HT1080 (cell line): Measurements from ENCODE around the gene HVCN1. TPM values are rescaled to one million over a fixed set of nuclear protein-coding genes. Genes with fewer than 3 reads are reported as not detected.
A peak's percentile ranks its signal among the peaks of the same experiment; 100 is the strongest.

Source experiments
- DNase-seq: peaks from one replicate; pipeline ENCODE4 v3.0.0-alpha.2; 2015; ENCODE audit warnings: low read depth
- total RNA-seq: library from RNA; depleted of rRNA; stranded (reverse); fragments of >200 nt; shearing (Covaris generic); gene quantifications from 2 replicates; pipeline ENCODE4 v1.2.3, GENCODE V29; 2014

HVCN1 gene
- total RNA-seq, 1 experiment from 2014 or later: 0.06 TPM

DNA sequence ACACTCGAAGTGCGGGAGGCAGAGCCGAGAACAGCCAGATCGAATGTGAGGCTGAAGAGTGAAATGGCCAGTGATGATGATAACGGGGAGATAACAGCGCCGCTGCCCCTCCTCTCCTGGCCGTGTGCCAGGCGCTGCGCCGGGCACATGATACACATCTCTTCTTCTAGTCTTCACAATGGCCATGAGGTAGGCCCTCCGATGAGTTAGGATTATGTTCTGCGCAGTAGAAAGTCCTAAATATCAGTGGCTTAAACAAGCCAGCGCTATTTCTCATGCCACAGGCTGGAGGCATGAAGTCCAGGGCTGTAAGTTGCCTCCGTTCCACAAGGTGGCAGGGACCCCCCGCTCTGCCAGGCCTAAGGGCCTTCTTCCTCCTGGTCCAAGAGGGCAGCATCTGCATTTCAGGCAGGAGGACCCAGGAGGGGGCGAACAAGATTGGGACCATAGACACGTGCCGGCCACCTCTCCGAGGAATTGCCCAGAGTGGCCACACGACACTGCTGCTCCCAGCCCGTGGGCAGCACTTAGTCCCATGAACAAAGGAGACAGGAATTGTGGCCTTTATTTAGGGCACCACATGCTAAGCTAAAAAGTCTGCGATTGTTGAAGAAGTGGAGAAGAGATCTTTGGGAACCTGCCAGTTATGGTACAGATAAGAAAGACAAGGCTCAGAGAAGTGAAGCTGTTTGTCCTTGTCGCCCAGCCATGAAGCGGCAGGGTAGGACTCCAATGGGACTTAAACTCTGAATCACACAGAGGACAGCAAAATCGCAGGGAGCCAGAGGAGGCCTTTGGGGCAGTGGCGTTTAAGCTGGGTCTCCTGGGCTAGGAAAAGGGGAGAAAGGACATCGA, 10.9 kb upstream of the HVCN1 start:
- no peak for DNase-seq

DNA sequence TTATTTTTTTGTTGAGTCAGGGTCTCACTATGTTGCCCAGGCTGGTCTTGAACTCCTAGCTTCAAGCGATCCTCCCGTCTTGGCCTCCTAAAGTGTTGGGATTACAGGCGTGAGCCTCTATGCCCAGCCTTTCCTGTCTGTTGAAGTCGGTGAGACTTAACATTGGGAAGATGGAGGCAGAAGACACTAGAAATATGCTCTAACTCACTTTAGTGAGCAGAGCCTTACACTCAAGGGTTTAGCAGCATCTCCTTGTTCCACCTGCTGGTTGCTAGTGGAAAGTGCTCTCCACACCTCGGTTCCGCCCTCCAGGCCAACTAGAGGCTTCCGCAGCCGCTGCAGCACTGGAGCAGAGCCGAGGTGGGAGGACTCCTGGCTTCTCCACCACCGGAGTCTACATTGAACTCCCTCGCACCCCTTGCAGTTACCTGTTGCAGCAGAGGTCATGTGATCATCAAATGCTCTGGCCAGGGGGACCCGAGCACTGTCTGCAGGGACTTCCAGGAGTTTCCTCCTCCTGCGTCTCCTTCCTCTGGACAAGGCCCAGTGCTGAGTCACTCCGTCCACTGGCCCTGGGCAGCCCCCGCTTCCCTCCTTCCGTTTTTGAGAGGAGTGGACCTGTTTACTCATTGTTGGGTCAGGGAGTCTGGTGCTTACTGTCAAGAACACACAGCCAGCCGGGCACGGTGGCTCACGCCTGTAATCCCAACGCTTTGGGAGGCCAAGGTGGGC, 9.4 kb upstream of the HVCN1 start:
- DNase-seq: peak; percentile 85

DNA sequence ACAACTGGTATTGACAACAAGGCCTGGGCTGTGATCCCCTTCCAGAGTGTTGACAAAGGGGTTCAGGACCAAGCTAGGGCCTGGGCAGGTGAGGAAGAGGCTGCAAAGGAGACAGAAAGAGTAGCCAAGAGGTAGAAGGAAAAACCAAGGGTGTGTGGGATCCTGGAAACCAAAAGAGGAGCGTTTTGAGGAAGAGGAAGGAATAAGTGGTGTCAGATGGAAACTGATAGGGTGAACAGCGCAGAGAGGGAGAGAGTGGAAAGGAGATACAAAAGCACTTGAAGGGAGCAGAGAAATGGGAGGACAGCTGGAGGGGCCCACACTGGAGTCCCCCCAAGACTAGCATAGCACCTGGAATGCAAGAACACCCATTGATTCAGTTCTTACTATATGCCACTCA, 8.3 kb upstream of the HVCN1 start:
- DNase-seq: no peak

DNA sequence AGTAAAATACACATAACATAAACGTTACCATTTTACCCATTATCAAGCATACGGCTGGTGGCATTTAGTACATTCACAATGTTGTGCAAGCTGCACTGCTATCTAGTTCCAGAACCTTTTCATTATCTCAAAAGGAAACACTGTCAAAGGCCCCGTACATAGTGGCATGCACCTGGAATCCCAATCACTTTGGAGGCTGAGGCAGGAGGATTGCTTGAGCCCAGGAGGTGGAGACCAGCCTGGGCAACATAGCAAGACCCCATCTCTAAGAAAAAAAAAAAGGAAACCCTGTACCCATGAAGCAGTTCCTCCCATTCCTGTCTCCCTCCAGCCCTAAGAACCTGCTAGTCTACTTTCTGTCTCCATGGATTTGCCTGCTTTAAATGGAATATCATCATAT, 7.4 kb upstream of the HVCN1 start:
- no peak for DNase-seq

DNA sequence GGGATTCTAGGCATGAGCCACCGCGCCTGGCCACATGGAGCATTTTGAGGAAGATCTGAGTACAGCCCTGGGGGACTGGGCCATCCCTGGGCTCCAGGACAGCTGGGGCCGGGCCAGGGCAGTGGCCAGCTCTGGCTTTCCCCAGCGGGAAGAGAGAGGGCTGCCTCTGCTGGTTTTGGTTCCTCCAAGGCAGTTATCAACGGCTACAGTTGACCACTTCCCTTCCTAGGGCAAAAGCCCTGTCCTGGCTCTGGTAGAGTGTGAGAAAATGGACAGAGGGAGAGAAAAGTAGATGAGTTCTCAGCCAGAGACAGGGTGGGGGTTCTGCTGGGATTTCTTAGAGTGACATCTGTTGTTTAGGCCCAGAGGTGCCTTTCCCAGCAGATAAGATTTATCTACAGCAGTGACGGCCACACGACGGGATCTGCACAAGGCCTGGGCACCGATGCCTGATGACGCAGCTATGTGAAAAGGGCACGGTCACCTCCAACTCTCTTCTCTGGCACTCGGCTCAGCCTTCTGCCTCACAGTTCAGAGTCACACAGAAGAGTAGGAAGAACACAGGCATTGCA, 5.5 kb upstream of the HVCN1 start:
- DNase-seq: no peak

DNA sequence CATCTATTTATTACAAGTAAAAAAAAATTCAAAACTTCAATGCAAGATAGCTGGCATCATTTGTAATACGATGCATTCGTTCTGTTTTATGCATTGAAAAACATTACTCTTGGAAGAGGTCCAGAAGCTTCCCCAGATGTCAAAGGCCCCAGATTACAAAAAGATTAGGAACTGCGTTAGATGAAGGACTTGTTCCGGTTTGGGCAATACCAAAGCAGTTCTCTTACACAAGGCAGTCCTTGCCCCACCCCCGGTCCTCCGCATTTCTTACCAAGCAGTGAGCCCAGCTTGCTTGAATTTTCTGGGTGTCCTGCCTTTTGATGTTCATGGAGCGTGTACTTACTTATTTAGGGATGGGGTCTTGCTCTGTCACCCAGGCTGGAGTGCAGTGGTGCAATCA, 4.8 kb upstream of the HVCN1 start:
- no peak for DNase-seq

DNA sequence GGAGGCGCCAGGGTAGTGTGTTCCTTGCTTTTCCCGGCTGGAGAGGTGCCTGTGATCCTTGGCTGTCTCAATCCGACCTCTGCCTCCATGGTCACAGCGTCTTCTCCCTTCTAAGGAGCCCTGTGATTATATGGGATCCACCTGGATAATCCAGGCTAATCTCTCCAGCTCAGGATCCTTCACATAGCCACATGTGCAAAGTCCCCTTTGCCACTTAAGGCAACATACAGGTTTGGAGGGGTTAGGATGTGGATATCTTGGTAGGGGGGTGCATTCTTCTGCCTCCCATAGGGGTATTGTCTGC, 1.2 kb upstream of the HVCN1 start:
- no peak for DNase-seq

DNA sequence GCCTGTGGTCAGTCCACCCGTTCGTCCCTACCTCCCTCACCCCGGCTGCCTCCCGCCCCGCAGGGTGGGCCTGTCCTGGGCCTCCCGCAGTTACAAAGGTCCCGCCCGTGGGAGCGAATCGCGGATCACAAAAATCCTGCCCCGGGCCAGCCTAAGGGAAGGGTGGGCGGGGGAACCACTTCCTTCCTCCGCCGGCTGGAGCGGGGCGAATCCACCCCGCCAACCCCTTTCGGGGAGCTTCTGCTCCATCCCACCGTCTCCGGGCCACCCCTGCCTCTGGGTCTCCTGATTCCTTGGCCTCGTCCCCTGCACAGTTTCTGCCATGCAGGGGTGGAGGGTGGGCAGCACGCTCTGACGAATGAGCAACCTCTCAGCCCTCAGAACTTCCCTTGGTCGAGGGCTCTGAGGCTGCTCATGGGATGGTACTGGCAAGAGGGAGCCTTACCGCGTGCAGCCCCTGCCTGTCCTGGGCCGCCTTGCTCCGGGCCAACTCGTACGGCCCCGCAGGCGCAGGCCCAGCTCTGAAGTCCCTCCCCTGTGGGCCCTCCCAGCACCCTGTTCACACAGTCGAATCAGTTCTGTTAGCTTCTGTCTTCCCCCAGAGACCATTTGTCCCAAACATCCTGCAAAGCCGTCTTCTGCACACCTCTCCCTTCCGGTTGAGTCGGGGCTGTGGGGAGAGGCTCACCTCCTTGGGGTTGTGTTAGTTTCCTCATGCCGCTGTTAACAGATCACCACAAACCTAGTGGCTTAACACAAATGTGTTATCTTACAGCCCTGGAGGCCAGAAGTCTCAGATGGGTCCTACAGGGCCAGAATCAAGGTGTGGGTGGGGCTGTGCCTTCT, 589 bp upstream of the HVCN1 start:
- DNase-seq: no peak

DNA sequence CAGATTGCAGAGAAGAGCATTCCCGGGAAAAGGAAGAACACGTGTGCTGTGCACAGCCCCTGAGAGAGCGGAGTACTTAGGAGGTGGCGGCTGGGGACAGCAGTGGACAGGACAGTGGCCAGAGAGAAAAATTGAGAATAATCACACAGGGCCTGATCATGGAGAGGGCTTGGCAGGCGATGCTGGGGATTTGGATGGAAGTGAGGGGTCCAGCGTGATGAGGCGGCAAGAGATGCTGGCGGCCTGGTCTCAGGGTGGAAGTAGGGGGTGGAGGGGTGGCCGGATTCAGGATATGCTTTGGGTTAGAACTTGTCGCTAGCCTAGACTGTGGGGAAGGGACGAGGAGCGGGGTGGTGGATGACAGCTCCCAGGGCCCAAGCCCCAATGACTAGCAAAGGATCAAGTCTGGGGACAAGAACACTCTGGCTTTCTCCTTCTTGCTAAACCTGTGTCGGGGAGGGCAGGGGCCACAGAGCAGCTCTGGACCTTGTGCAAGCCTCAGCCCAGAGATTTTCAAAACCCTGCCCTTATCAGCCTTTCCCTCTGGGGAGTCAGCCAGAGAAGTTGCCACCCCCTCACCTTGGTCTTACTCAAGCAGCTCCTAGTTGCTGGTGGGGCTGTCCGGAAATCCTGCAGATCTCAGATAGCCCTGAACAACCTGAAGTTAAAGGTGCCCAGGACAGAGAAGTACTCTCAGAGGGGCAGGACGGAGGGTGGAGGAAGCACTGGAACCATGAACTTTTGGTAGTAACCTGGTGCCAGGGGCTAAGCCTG, 1.3 kb downstream of the HVCN1 start:
- DNase-seq: no peak

- no peak for DNase-seq
Observed at GRCh38 chr12:110686294-110686903, 2.5 kb downstream of the HVCN1 start.

GRCh38 chr12:110684312-110684836, 4.5 kb downstream of the HVCN1 start:
- no peak for DNase-seq

DNA sequence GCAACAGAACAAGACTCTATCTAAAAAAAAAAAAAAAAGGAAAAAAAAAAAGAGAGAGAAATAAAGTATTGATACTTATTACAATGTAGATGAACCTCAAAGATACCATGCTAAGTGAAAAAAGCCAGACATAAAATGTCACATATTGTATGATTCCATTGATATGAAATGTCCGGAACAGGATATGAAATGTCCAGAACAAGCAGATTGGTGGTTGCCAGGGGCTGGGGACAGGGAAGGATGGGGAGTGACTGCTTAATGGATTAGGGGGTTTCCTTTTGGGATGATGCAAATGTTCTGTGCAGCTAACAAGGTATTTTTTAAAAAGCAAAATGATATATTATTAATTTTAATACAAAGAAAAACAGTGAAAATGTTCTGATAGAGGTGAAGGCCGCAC, 5.0 kb downstream of the HVCN1 start:
- no peak for DNase-seq

GRCh38 chr12:110680032-110680431, 8.9 kb downstream of the HVCN1 start:
- no peak for DNase-seq

DNA sequence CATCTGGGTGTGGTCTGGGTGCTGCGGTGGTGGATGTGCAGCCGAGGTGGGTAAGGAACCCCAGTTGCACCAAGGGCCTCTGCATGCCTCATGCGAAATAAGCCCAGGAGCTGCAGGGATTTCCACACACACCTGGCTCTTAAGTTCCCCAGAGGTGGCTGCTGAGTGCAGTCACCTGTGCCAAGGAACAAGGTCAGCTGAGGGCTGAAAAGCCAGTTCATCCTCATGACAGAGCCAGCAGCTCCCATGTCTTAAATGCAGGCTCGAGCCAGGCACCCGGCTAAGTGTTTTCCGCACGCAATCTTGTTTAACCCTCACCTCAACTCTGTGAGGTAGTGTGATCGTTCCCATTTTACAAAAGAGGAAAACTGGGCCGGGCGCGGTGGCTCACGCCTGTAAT, 9.7 kb downstream of the HVCN1 start:
- DNase-seq: no peak

DNA sequence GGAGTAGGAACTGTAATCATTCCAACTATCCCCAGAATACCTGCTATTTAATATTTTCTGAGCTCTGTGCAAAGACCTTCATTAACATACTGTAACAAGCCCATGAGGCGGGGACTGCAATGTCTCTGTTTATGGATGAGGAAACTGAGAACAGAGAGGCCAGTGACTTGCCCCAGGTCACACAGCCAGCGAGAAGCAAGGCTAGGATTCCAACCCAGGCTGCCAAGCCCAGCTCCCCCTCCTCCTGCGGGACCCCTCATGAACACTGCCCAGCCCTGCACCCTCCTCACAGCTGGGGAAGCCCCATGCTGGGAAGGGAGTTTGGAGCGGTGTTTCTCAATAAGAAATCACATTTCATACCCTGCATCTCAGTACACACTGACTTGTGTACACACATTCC, 10.9 kb downstream of the HVCN1 start:
- DNase-seq: no peak

- DNase-seq: no peak
Observed at GRCh38 chr12:110677206-110677911, 11.6 kb downstream of the HVCN1 start.

DNA sequence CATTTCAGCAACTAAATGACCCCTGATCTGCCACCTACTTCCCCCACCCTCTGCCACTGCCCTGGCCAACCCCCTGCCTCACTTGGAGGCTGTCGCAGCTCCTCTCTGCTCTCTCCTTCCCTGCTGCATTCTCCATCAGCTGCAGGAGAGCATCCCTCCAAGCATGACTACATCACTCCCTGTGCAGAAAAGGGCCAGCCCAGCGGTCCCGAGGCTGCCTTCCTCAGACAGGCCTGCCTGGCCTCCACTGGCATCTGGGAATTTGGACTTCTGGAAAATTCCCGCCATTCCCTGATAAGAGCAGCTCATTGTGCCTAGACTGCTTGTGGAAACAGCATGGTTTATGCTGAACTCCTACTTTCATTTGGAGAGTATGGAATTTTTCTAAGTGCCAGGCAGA, 12.7 kb downstream of the HVCN1 start:
- no peak for DNase-seq

DNA sequence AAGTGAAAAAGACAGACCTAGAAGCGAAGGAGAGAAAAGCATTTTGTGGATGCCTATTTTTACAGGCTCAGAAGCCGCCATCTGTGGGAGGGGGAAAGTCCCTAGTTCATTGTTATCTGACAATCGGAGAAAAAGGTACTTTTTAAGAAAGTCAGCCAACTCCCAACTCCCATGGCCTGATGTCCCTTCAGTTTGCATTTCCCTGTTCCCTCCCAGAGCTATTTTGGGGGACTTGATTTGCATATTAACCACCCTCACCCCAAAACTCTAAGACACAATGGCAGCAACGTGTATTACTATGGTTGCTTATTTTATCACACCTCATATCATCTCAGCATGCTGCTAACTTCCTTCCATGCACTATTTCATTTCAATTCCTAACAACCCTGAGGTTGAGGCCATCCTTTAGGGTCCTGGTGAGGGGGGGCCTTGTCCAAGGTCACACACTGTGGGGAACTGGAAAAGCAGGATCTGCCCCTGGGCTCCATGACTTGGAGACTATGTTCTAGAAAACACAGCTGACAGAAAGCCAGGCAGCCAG, 18.7 kb downstream of the HVCN1 start:
- DNase-seq: no peak

DNA sequence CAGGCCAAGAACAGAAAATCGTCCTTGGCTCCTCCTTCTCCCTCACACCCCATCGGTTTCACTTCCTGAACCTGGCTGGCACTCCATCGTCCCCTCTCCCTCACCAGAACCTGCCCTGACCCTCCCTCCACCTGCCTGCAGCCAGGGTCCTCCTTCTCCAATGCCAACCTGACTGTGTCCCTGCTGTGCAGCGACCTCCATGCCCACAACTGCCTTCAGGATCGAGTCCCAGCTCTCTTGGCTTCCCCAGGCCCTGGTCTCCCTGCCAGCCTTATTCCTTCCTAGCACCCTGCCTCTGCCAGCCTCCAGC, 19.8 kb downstream of the HVCN1 start:
- DNase-seq: no peak
